Suprapubic skin (tissue), 4 donors: ENCODE measurements around the gene RHBDD1.

Experiments used
- CTCF ChIP-seq, 2 donors: fragments of 200-600 bp in 1 of 2; fragments of 450-650 bp in 1 of 2; sonication (generic) in 1 of 2; IDR thresholded peaks; one replicate each; pipeline ENCODE4 v1.5.1; 2016 to 2019; ENCODE audit warnings: antibody characterized with exemption in 2 of 2, mild to moderate bottlenecking in 1 of 2, moderate library complexity in 1 of 2
- POLR2A ChIP-seq, 2 donors: fragments of 450-650 bp; IDR thresholded peaks; one replicate each; pipeline ENCODE4 v1.6.1; 2017; ENCODE audit warnings: antibody characterized with exemption in 2 of 2, mild to moderate bottlenecking in 2 of 2, moderate library complexity in 2 of 2
- POLR2AphosphoS5 ChIP-seq, 3 donors: sonication (generic); formaldehyde crosslinking; IDR thresholded peaks; one replicate each; pipeline ENCODE4 v1.6.1; 2017; ENCODE audit warnings: antibody characterized with exemption in 3 of 3

DNA sequence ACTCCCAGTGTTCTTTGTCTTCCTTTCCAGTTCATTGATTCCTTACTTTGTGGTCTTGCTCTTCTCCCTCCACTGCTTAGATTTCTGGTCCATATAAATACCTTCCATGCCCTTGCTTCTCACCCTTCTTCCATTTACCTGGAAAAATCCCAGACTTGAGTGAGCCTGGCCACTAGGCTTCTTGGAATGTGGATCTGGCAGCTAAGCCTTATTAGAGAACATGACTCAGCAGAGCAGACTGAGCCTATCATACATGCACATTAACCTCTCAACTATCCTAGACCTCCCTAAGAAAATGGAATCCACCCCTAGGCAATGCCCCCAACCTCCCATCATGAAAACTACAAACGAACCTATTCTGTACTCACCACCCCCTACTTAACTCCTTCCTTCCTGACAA is 127.7 kb downstream of the RHBDD1 start:
- TF ChIP-seq CTCF (IDR thresholded peaks at IDR 0.05) (no peak), POLR2A (IDR thresholded peaks at IDR 0.05) (no peak), POLR2AphosphoS5 (IDR thresholded peaks at IDR 0.05) (no peak)
